Measurements from ENCODE around the gene SRP68.

GRCh38 chr17:76022973-76023899 lies 49.1 kb downstream of the SRP68 start:
- TF ChIP-seq EZH2 (IDR thresholded peaks at IDR 0.05) (no peak), CTCF (IDR thresholded peaks at IDR 0.05) (no peak), EZH2phosphoT487 (IDR thresholded peaks at IDR 0.05) (no peak)

Measured in neural progenitor cell (in vitro differentiated cells).